ENCODE measurements around the gene ARL14EPL. TPM values are rescaled to one million over a fixed set of nuclear protein-coding genes. Genes with fewer than 3 reads are reported as not detected.

Gene ARL14EPL
- total RNA-seq, 1 experiment from 2014 or later, result 0.37 TPM

DNA sequence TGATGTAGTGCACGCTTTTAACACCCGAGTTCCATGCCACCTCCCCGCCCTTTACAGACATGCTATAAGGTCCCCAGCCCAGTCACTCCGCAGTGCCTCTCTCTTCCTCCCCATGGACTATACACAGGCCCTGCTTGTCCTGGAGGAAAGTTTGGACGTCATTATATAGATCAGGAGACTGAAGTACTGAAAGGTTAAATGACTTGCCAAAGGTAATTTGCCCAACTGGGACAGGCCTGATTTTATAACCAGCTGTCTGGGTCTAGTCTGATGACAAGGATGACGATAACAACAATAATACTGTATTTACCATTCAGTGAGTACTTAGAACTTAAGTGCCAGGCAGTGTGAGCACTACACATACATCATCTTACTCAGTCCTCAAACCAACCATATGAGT lies 36.9 kb upstream of the ARL14EPL start:
- Histone ChIP-seq H3K4me3 (no peak overlapping the region), H3K4me2 (no peak overlapping the region), H3K36me3 (ENCODE audit: low read depth) (no peaks in the 10 kb centered on the region), H4K20me1 (ENCODE audit: insufficient read depth) (no peaks in the 10 kb centered on the region), H3K27ac (no peak overlapping the region), H3K4me1 (replicated peaks; ENCODE audit: insufficient read depth) (no peaks in the 10 kb centered on the region), H3K79me2 (ENCODE audit: low read depth) (no peaks in the 10 kb centered on the region), H3K27me3 (ENCODE audit: insufficient read depth, low read depth) (no peaks in the 10 kb centered on the region), H3F3A (ENCODE audit: insufficient read depth, low read depth) (no peaks in the 10 kb centered on the region), H2AFZ (no peak overlapping the region), H3K9me3 (ENCODE audit: insufficient read depth, low read depth) (no peaks in the 10 kb centered on the region), H3K9me2 (ENCODE audit: insufficient read depth) (no peaks in the 10 kb centered on the region)
- POLR2A ChIA-PET (ENCODE audit: unreplicated experiment), result no interaction called here
- DNase-seq, result no peak
- intact Hi-C loops (cut with micrococcal nuclease; ENCODE audit: unreplicated experiment), result no loop called here
- TF ChIP-seq, protein P1, sequence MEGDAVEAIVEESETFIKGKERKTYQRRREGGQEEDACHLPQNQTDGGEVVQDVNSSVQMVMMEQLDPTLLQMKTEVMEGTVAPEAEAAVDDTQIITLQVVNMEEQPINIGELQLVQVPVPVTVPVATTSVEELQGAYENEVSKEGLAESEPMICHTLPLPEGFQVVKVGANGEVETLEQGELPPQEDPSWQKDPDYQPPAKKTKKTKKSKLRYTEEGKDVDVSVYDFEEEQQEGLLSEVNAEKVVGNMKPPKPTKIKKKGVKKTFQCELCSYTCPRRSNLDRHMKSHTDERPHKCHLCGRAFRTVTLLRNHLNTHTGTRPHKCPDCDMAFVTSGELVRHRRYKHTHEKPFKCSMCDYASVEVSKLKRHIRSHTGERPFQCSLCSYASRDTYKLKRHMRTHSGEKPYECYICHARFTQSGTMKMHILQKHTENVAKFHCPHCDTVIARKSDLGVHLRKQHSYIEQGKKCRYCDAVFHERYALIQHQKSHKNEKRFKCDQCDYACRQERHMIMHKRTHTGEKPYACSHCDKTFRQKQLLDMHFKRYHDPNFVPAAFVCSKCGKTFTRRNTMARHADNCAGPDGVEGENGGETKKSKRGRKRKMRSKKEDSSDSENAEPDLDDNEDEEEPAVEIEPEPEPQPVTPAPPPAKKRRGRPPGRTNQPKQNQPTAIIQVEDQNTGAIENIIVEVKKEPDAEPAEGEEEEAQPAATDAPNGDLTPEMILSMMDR (conservative IDR thresholded peaks at IDR 0.05), result no peak
- TF ChIP-seq EZH2 (IDR thresholded peaks at IDR 0.05; ENCODE audit: low read depth), result no peak
- CTCF ChIA-PET, result no interaction called here
- BruUV-seq (replicated peaks), result no TSS peak

DNA sequence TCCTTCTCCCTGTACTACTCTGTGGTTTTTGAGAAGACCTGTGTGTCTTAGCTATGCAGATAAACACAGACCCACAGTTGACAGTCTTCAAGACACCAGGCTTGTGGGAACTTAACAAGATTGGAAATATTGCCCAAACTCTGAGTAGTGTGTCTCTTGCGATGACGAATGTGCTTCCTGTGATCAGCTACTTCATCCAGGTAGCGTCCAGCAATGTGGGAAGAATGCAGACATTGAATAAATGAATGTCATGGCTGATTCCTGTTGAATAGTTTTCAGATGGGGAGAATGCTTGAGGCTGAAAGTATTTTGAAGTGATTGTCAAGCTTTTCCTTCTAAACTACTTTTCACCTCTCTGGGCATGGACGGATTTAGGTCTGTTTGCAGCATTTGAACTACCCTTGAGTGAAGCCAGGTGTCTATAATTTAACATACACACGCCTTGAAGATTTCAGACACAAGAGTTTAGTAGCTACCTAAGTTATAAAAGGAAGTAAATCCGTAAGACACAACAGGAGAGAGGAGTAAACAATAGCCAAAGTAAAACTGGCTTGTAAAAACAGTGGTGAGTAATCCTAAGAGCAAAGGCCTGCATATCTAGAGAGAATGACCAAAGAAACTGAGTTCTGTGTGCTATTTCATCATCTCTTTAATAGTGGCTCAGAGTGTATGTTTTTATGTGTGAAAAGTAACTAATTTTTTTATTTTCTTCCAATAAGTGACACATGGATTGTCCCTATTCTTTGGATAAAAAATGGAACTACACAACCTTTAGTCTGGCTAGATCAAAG lies 30.0 kb upstream of the ARL14EPL start:
- Histone ChIP-seq H3K27me3 (ENCODE audit: insufficient read depth, low read depth) (no peaks in the 10 kb centered on the region), H3K9me3 (ENCODE audit: insufficient read depth, low read depth) (no peaks in the 10 kb centered on the region), H3K27ac (no peak overlapping the region), H4K20me1 (ENCODE audit: insufficient read depth) (no peaks in the 10 kb centered on the region), H3K4me3 (no peak overlapping the region), H3K4me2 (no peak overlapping the region), H3K4me1 (replicated peaks; ENCODE audit: insufficient read depth) (no peaks in the 10 kb centered on the region), H3K36me3 (ENCODE audit: low read depth) (no peaks in the 10 kb centered on the region), H3K9me2 (ENCODE audit: insufficient read depth) (no peaks in the 10 kb centered on the region; the same call in 1 of the 2 replicates), H3K79me2 (ENCODE audit: low read depth) (no peaks in the 10 kb centered on the region), H2AFZ (peak overlapping the region; percentile 73), H3F3A (ENCODE audit: insufficient read depth, low read depth) (no peaks in the 10 kb centered on the region)
- no TSS peak for BruUV-seq (replicated peaks)
- CTCF ChIA-PET, result no interaction called here
- intact Hi-C loops (cut with micrococcal nuclease; ENCODE audit: unreplicated experiment), result no loop called here
- POLR2A ChIA-PET (ENCODE audit: unreplicated experiment), result no interaction called here
- no peak for DNase-seq
- no peak for TF ChIP-seq EZH2 (IDR thresholded peaks at IDR 0.05; ENCODE audit: low read depth)
- TF ChIP-seq, protein P1 (conservative IDR thresholded peaks at IDR 0.05), result no peak

DNA sequence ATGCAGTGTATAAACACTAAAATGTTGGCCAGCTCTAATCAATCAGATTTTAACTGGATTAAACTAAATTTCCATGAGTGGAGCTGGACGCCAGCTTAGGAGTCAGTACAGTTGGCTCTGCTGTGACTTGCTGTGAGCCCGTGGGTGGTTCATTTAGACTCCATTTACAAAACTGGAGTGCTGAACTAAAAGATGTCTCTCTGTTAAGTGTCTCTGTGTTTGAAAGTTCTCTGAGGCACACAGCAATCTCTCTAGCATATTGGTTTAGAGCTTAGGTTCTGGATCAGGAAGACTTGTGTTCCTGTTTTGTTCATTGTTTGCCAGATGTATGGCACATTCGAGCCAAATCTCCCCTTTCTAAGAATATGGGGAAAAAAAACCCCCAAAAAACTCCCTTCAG lies 28.0 kb upstream of the ARL14EPL start:
- H3K4me2 ChIP-seq, result no peak overlapping the region
- no peaks in the 10 kb centered on the region for H3F3A ChIP-seq (ENCODE audit: insufficient read depth, low read depth)
- no peak overlapping the region for H2AFZ ChIP-seq
- BruUV-seq (replicated peaks), result no TSS peak
- no peak for TF ChIP-seq EZH2 (IDR thresholded peaks at IDR 0.05; ENCODE audit: low read depth)
- TF ChIP-seq, protein P1 (conservative IDR thresholded peaks at IDR 0.05), result no peak
- DNase-seq, result no peak
- ChIA-PET CTCF (no interaction called here), POLR2A (ENCODE audit: unreplicated experiment) (no interaction called here)
- H4K20me1 ChIP-seq (ENCODE audit: insufficient read depth), result no peaks in the 10 kb centered on the region
- no peak overlapping the region for H3K4me3 ChIP-seq
- no peaks in the 10 kb centered on the region for H3K36me3 ChIP-seq (ENCODE audit: low read depth)
- intact Hi-C loops (cut with micrococcal nuclease; ENCODE audit: unreplicated experiment), result no loop called here
- H3K79me2 ChIP-seq (ENCODE audit: low read depth), result no peaks in the 10 kb centered on the region
- H3K9me3 ChIP-seq (ENCODE audit: insufficient read depth, low read depth), result no peaks in the 10 kb centered on the region
- H3K9me2 ChIP-seq (ENCODE audit: insufficient read depth), result no peaks in the 10 kb centered on the region; the same call in 1 of the 2 replicates
- H3K27me3 ChIP-seq (ENCODE audit: insufficient read depth, low read depth), result no peaks in the 10 kb centered on the region
- no peak overlapping the region for H3K27ac ChIP-seq
- H3K4me1 ChIP-seq (replicated peaks; ENCODE audit: insufficient read depth), result no peaks in the 10 kb centered on the region
